ENCODE results near the gene GAN. TPM values are rescaled to one million over a fixed set of nuclear protein-coding genes. Genes with fewer than 3 reads are reported as not detected.

Gene GAN
- total and polyA plus RNA-seq, 2 of the 4 experiments (the other 2 are of a cell fraction): 1.1 to 5.7 TPM

DNA sequence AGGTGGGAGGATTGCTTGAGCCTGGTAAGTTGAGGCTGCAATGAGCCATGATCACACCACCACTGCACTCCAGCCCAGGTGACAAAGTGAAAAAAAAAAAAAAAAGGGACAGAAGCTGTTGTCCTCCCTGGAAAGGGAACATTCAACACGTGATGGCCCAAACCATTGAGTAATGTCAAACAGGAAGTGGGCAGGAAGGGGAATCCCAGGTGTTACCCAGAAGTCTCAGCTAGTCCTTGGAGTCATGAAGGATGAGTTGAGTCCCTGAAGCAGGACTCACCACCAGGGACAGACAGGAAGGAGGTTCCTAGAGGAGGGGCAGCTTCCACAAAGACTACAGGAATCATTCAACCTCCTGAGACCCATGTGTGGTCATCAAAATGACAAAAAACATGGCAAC lies 110.0 kb downstream of the GAN start:
- ATAC-seq (ENCODE audit: low read depth) (no peak), DNase-seq (peak; percentile 34)
- H3K36me3 ChIP-seq (ENCODE audit: control insufficient read depth, insufficient read depth, low read length): no peaks in the 10 kb centered on the region
- H3K27ac ChIP-seq (ENCODE audit: insufficient read depth, low read length): no peak overlapping the region
- H3K18ac ChIP-seq (ENCODE audit: low read depth, low read length): no peak overlapping the region
- no peak overlapping the region for H3K23ac ChIP-seq (ENCODE audit: low read depth, low read length)
- no peak overlapping the region for H2BK15ac ChIP-seq (ENCODE audit: low read depth, low read length)
- TF ChIP-seq RFX5 (IDR thresholded peaks at IDR 0.05; ENCODE audit: low read depth, low read length) (no peak), BHLHE40 (IDR thresholded peaks at IDR 0.05; ENCODE audit: low read depth, low read length) (no peak), SMC3 (IDR thresholded peaks at IDR 0.05; ENCODE audit: low read depth, low read length) (no peak), NFE2L2 (IDR thresholded peaks at IDR 0.05; ENCODE audit: low read depth, low read length) (no peak), RAD21 (IDR thresholded peaks at IDR 0.05; ENCODE audit: low read length) (no peak), MAZ (IDR thresholded peaks at IDR 0.05; ENCODE audit: borderline replicate concordance, low read depth, low read length) (no peak)
- TF ChIP-seq, protein P1, sequence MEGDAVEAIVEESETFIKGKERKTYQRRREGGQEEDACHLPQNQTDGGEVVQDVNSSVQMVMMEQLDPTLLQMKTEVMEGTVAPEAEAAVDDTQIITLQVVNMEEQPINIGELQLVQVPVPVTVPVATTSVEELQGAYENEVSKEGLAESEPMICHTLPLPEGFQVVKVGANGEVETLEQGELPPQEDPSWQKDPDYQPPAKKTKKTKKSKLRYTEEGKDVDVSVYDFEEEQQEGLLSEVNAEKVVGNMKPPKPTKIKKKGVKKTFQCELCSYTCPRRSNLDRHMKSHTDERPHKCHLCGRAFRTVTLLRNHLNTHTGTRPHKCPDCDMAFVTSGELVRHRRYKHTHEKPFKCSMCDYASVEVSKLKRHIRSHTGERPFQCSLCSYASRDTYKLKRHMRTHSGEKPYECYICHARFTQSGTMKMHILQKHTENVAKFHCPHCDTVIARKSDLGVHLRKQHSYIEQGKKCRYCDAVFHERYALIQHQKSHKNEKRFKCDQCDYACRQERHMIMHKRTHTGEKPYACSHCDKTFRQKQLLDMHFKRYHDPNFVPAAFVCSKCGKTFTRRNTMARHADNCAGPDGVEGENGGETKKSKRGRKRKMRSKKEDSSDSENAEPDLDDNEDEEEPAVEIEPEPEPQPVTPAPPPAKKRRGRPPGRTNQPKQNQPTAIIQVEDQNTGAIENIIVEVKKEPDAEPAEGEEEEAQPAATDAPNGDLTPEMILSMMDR (conservative IDR thresholded peaks at IDR 0.05; ENCODE audit: low read depth, low read length): no peak
- TF ChIP-seq, protein P2, sequence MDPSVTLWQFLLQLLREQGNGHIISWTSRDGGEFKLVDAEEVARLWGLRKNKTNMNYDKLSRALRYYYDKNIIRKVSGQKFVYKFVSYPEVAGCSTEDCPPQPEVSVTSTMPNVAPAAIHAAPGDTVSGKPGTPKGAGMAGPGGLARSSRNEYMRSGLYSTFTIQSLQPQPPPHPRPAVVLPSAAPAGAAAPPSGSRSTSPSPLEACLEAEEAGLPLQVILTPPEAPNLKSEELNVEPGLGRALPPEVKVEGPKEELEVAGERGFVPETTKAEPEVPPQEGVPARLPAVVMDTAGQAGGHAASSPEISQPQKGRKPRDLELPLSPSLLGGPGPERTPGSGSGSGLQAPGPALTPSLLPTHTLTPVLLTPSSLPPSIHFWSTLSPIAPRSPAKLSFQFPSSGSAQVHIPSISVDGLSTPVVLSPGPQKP (IDR thresholded peaks at IDR 0.05; ENCODE audit: borderline replicate concordance, low read depth, low read length): no peak
- TF ChIP-seq, protein P3, sequence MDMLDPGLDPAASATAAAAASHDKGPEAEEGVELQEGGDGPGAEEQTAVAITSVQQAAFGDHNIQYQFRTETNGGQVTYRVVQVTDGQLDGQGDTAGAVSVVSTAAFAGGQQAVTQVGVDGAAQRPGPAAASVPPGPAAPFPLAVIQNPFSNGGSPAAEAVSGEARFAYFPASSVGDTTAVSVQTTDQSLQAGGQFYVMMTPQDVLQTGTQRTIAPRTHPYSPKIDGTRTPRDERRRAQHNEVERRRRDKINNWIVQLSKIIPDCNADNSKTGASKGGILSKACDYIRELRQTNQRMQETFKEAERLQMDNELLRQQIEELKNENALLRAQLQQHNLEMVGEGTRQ (IDR thresholded peaks at IDR 0.05; ENCODE audit: low read depth, low read length): no peak
- H3K4me2 ChIP-seq (ENCODE audit: low read depth, low read length): no peak overlapping the region
- ChIA-PET CTCF (interaction anchor here (0.6 to 1.0 kb wide), 2 partner anchors 21 to 74 kb away, joined by 3 to 4 read pairs; no protein-coding TSS in a partner anchor), POLR2A (ENCODE audit: unreplicated experiment) (no interaction called here)
- no peaks in the 10 kb centered on the region for H4K20me1 ChIP-seq (ENCODE audit: insufficient read depth, low read length)
- H2AK5ac ChIP-seq (ENCODE audit: low read depth, low read length): no peak overlapping the region
- no peaks in the 10 kb centered on the region; the same call in 1 of the 2 replicates for H3K9me1 ChIP-seq (ENCODE audit: insufficient read depth, low read length)
- no peak overlapping the region for H4K5ac ChIP-seq (ENCODE audit: low read depth, low read length)
- no peak overlapping the region for H2BK20ac ChIP-seq (ENCODE audit: low read depth, low read length)
- no peak overlapping the region for H3K4ac ChIP-seq (ENCODE audit: low read depth, low read length)
- in situ Hi-C loops (cut with MboI; ENCODE audit: low sequenced_read_pairs) (no loop called here), intact Hi-C loops (cut with micrococcal nuclease) (no loop called here), dilution Hi-C loops (cut with HindIII; ENCODE audit: low sequenced_read_pairs, unreplicated experiment) (no loop called here)
- no peak overlapping the region for H3K4me3 ChIP-seq (ENCODE audit: insufficient read depth, low read depth, low read length)
- no peak overlapping the region for H4K8ac ChIP-seq (ENCODE audit: low read depth in 2 of 2, low read length in 2 of 2)
- 0% methylated on average over 1 of the region's 1 CpG; no CpG with 5 or more reads in 1 of the 2 experiments for WGBS, 2 experiments (ENCODE audit: extremely low coverage in 2 of 2, insufficient read length in 1 of 2)
- H3K79me1 ChIP-seq (ENCODE audit: low read depth in 1 of 2, low read length in 2 of 2): no peaks in the 10 kb centered on the region
- H3K4me1 ChIP-seq (ENCODE audit: control insufficient read depth, insufficient read depth, low read length): no peaks in the 10 kb centered on the region
- peaks cover 3% of the 10 kb centered on the region; the same call in 1 of the 2 replicates for H3K9me3 ChIP-seq (ENCODE audit: control insufficient read depth, insufficient read depth, low read length)
- H3K9ac ChIP-seq (ENCODE audit: low read depth, low read length): no peak overlapping the region
- no peak overlapping the region for H3K56ac ChIP-seq (ENCODE audit: extremely low read depth, insufficient read depth, low read length)
- H3K27me3 ChIP-seq (ENCODE audit: control insufficient read depth, insufficient read depth, low read length): no peaks in the 10 kb centered on the region; the same call in 1 of the 2 replicates
- H2BK5ac ChIP-seq (ENCODE audit: low read depth, low read length, poor library complexity, severe bottlenecking): no peak overlapping the region
- H2AFZ ChIP-seq (replicated peaks; ENCODE audit: low read length, poor library complexity): peak overlapping the region; percentile 76
- no peak overlapping the region for H4K91ac ChIP-seq (ENCODE audit: insufficient read depth, low read depth, low read length)
- no TSS peak for BruUV-seq (replicated peaks)
- no peak overlapping the region for H2BK120ac ChIP-seq (ENCODE audit: low read depth, low read length)
- 0 out of 2 replicates have a peak overlapping the region, but pooled peaks have one; percentile 22 for H3K14ac ChIP-seq (replicated peaks; ENCODE audit: low read depth, low read length)
- no peak overlapping the region for H2AK9ac ChIP-seq (replicated peaks; ENCODE audit: low read depth, low read length, poor library complexity)

Data from IMR-90 (cell line).